Stimulated activated CD4-positive, alpha-beta T cell treated with anti-CD3 and anti-CD28 coated beads, Interleukin-15, amount 100 ng/mL, for 1 hour (primary cell): ENCODE measurements around the gene RPL26.
"Not testable (repeated sequence)": the region's sequence is repeated elsewhere in the genome, so short reads cannot be mapped to it uniquely, and the experiment has no call there.

ENCODE experiments used
- DNase-seq, 2 donors: peaks; one replicate each; pipeline ENCODE4 v3.0.0-alpha.2; 2020; ENCODE audit warnings: low read depth in 1 of 2, low spot score in 1 of 2

Gene RPL26

GRCh38 chr17:8368193-8368592, 14.8 kb downstream of the RPL26 start:
- no peak for DNase-seq

GRCh38 chr17:8366231-8366630, 16.8 kb downstream of the RPL26 start:
- DNase-seq = no peak

- DNase-seq = no peak
Measured at GRCh38 chr17:8365143-8365542, 17.9 kb downstream of the RPL26 start.

GRCh38 chr17:8362651-8363332, 20.2 kb downstream of the RPL26 start:
- no peak for DNase-seq

GRCh38 chr17:8360751-8361150, 22.2 kb downstream of the RPL26 start:
- DNase-seq = no peak

GRCh38 chr17:8360260-8360659, 22.7 kb downstream of the RPL26 start:
- DNase-seq = no peak

GRCh38 chr17:8359769-8360168, 23.2 kb downstream of the RPL26 start:
- no peak for DNase-seq

GRCh38 chr17:8357910-8358309, 25.1 kb downstream of the RPL26 start:
- DNase-seq = no peak

GRCh38 chr17:8354236-8354635, 28.8 kb downstream of the RPL26 start:
- no peak for DNase-seq

- no peak for DNase-seq
Measured at GRCh38 chr17:8353736-8354135, 29.3 kb downstream of the RPL26 start.

- no peak for DNase-seq
Measured at GRCh38 chr17:8350339-8350738, 32.7 kb downstream of the RPL26 start.

- not testable (repeated sequence) for DNase-seq
Measured at GRCh38 chr17:8347001-8347400, 36.0 kb downstream of the RPL26 start.

- no peak for DNase-seq
Measured at GRCh38 chr17:8345951-8346665, 36.9 kb downstream of the RPL26 start.

- no peak for DNase-seq
Measured at GRCh38 chr17:8345052-8345690, 37.8 kb downstream of the RPL26 start.

GRCh38 chr17:8341456-8341855, 41.5 kb downstream of the RPL26 start:
- DNase-seq = no peak

GRCh38 chr17:8339540-8339939, 43.5 kb downstream of the RPL26 start, which contains the start of gene ODF4:
TSS of gene ODF4 (plus strand) at chr17:8339840. CDS start at chr17:8340052, 212 bp downstream.
- DNase-seq = no peak

- no peak for DNase-seq
Measured at GRCh38 chr17:8338753-8339140, 44.2 kb downstream of the RPL26 start.

GRCh38 chr17:8337802-8338752, 44.9 kb downstream of the RPL26 start:
- DNase-seq = no peak

GRCh38 chr17:8333281-8333680, 49.7 kb downstream of the RPL26 start:
- no peak for DNase-seq

- DNase-seq = no peak
Measured at GRCh38 chr17:8332688-8333087, 50.3 kb downstream of the RPL26 start.

GRCh38 chr17:8332128-8332527, 50.9 kb downstream of the RPL26 start:
- DNase-seq = no peak
